HCT116 (cell line): ENCODE results near the gene B3GALT6. TPM values are rescaled to one million over a fixed set of nuclear protein-coding genes. Genes with fewer than 3 reads are reported as not detected.

Source experiments
- ATAC-seq: fragments of 200-7000 bp; cut with Tn5 transposase; 2 replicates; pipeline ENCODE4 v1.9.1; 2020; ENCODE audit warnings: mild to moderate bottlenecking, moderate library complexity
- BruUV-seq: library from RNA; stranded (reverse); fragments of 400-500 nt; replicated peaks from 2 replicates; lab custom pipeline; 2021; lab: Mats Ljungman, UMichigan
- CTCF ChIA-PET: fragments of 300-600 bp; sonication (Branson Sonifier 250); formaldehyde crosslinking; loops from one replicate; lab custom pipeline; 2021; ENCODE audit warnings: antibody characterized with exemption; lab: Charles Lee
- POLR2A ChIA-PET: fragments of 300-600, 350-600 bp; sonication (Branson Sonifier 250); formaldehyde crosslinking; loops from one replicate; lab custom pipeline; 2021; ENCODE audit warnings: antibody characterized with exemption; lab: Charles Lee
- RAD21 ChIA-PET, 2 experiments: fragments of 300-600 bp; sonication (Branson Sonifier 250); formaldehyde crosslinking; loops; one replicate each; lab custom pipeline; 2023; ENCODE audit warnings: low total read pairs in 2 of 2; ENCODE audit not compliant: uncharacterized antibody in 2 of 2, unreplicated experiment in 2 of 2, low non-redundant PET in 1 of 2; lab: Charles Lee
- DNase-seq: peaks from one replicate; pipeline ENCODE4 v3.0.0-alpha.2; 2010; ENCODE audit warnings: low read depth, low spot score
- H2AFZ ChIP-seq: fragments of 200-600 bp; shearing (Covaris generic), sonication (generic); 2 replicates; pipeline ENCODE4 v1.6.1; 2017; ENCODE audit warnings: low read depth, mixed run types, mixed read lengths, antibody characterized with exemption, low read length; ENCODE audit not compliant: poor library complexity, severe bottlenecking
- H3K27ac ChIP-seq: 2 replicates; pipeline ENCODE4 v1.5.1; 2012; ENCODE audit warnings: low read depth, low read length
- H3K27me3 ChIP-seq: fragments of 200-600 bp; sonication (generic); 2 replicates; pipeline ENCODE4 v1.6.1; 2016; ENCODE audit warnings: mixed run types, low read length, mixed read lengths; ENCODE audit not compliant: insufficient read depth
- H3K36me3 ChIP-seq, 2 experiments: fragments of 200-500 bp in 1 of 2; fragments of 200-600 bp in 1 of 2; sonication (Bioruptor generic) in 1 of 2; sonication (generic) in 1 of 2; 2 replicates each; pipeline versions ENCODE4 v1.5.1 to v1.6.1; 2014 to 2016; ENCODE audit warnings: low read length in 2 of 2, inconsistent platforms in 1 of 2, mixed read lengths in 1 of 2, mixed run types in 1 of 2; ENCODE audit not compliant: insufficient read depth in 2 of 2, control insufficient read depth in 1 of 2
- H3K4me1 ChIP-seq, 2 experiments: fragments of 200-600 bp in 1 of 2; sonication (generic) in 1 of 2; 2 replicates each; pipeline versions ENCODE4 v1.5.1 to v1.6.1; 2012 to 2017; ENCODE audit warnings: low read length in 2 of 2, inconsistent platforms in 1 of 2, mild to moderate bottlenecking in 1 of 2, mixed read lengths in 1 of 2, mixed run types in 1 of 2, moderate library complexity in 1 of 2; ENCODE audit not compliant: insufficient read depth in 2 of 2, control insufficient read depth in 1 of 2
- H3K4me2 ChIP-seq: fragments of 200-600 bp; sonication (generic); 2 replicates; pipeline ENCODE4 v1.6.1; 2017; ENCODE audit warnings: mixed run types, low read length, mixed read lengths
- H3K4me3 ChIP-seq, 2 experiments: fragments of 200-600 bp in 1 of 2; sonication (generic) in 1 of 2; replicated peaks in 1 of 2; 2 replicates each; pipeline ENCODE4 v1.5.1; 2011 to 2016; ENCODE audit warnings: low read length in 2 of 2, control low read depth in 1 of 2, low read depth in 1 of 2, mild to moderate bottlenecking in 1 of 2, mixed read lengths in 1 of 2, mixed run types in 1 of 2
- H3K79me2 ChIP-seq: fragments of 200-600 bp; sonication (generic); 2 replicates; pipeline ENCODE4 v1.6.1; 2017; ENCODE audit warnings: mild to moderate bottlenecking, mixed run types, low read length, moderate library complexity, mixed read lengths; ENCODE audit not compliant: insufficient read depth
- H3K9ac ChIP-seq: fragments of 200-600 bp; sonication (generic); 2 replicates; pipeline ENCODE4 v1.6.1; 2016; ENCODE audit warnings: low read length, mixed read lengths
- H3K9me2 ChIP-seq: fragments of 200-600 bp; sonication (generic), shearing (Covaris generic); 2 replicates; pipeline ENCODE4 v1.6.1; 2017; ENCODE audit warnings: mixed run types, mild to moderate bottlenecking, moderate library complexity; ENCODE audit not compliant: insufficient read depth
- H3K9me3 ChIP-seq, 2 experiments: fragments of 200-500 bp in 1 of 2; fragments of 200-600 bp in 1 of 2; sonication (Bioruptor generic) in 1 of 2; sonication (generic) in 1 of 2; 2 replicates each; pipeline ENCODE4 v1.6.1; 2014 to 2017; ENCODE audit warnings: low read length in 2 of 2, mixed read lengths in 2 of 2, inconsistent platforms in 1 of 2, low read depth in 1 of 2, mild to moderate bottlenecking in 1 of 2, mixed run types in 1 of 2, moderate library complexity in 1 of 2; ENCODE audit not compliant: control insufficient read depth in 1 of 2, insufficient read depth in 1 of 2
- H4K20me1 ChIP-seq: fragments of 200-600 bp; sonication (generic), shearing (Covaris generic); 2 replicates; pipeline ENCODE4 v1.6.1; 2017; ENCODE audit warnings: mixed run types, mild to moderate bottlenecking, moderate library complexity; ENCODE audit not compliant: insufficient read depth
- SIN3A ChIP-seq: IDR thresholded peaks from 2 replicates; pipeline ENCODE4 v1.6.1; 2012; ENCODE audit warnings: low read depth
- SRF ChIP-seq: IDR thresholded peaks from 2 replicates; pipeline ENCODE4 v1.6.1; 2012; ENCODE audit warnings: low read depth
- YY1 ChIP-seq: IDR thresholded peaks from 2 replicates; pipeline ENCODE4 v1.6.1; 2011; ENCODE audit warnings: low read length, low read depth, moderate library complexity, mild to moderate bottlenecking; ENCODE audit not compliant: insufficient replicate concordance; ENCODE audit errors: extremely low read depth
- ZNF274 ChIP-seq: fragments of 200-500 bp; sonication (Bioruptor generic); IDR thresholded peaks from 2 replicates; pipeline ENCODE4 v1.6.1; 2014; ENCODE audit warnings: mild to moderate bottlenecking, low read depth, low read length, inconsistent platforms
- intact Hi-C: fragments of 100-400 bp; cut with micrococcal nuclease; formaldehyde crosslinking; loops from 2 replicates; pipeline ENCODE4 v1.10.0; 2022
- total RNA-seq: library from RNA; stranded (reverse); gene quantifications from one replicate; pipeline ENCODE4 v1.2.1, GENCODE V29; 2021; ENCODE audit not compliant: unreplicated experiment

The B3GALT6 gene
- total RNA-seq, 1 experiment from 2014 or later: 16.3 TPM

DNA sequence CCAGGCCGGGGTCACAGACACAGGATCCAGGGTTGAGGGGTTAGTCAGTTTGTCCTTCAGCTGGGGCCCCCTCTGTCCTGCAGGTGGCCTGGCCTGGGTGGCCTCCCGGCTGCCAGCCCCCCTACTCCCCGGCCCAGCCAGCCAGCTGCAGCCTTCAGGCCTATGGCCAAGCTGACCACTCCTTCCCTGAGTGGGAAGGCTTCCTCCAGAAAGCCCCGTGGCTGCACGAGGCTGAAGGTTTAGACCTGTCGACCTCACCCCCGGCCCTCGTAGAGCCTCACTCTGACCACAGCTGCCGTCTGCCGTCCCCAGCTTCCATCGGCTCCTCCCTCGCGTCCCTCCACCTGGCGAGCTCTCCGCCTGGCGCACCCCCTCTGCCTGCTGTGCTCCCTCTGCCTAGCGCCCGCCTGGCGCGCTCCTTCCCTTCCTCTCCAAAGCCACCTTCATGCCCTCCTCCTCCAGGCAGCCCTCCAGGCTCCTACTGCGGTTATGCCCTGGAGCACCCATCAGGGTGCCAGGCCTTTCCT, 48.8 kb upstream of the B3GALT6 start:
- Histone ChIP-seq H4K20me1 (no peaks in the 10 kb centered on the region), H3K9me3 (no peaks in the 10 kb centered on the region), H3K4me3 (no peak overlapping the region), H3K36me3 (no peaks in the 10 kb centered on the region), H3K79me2 (no peaks in the 10 kb centered on the region), H3K9me2 (no peaks in the 10 kb centered on the region), H3K27ac (no peak overlapping the region), H3K4me2 (no peak overlapping the region)
- ChIA-PET POLR2A (no interaction called here), RAD21 (no interaction called here)
- ATAC-seq (no peak), DNase-seq (no peak)
- no TSS peak for BruUV-seq
- intact Hi-C loops: no loop called here
- TF ChIP-seq SIN3A (no peak), YY1 (no peak), ZNF274 (no peak)
- TF ChIP-seq, all 23 proteins: peak for 0
- Histone ChIP-seq H3K9ac (no peak overlapping the region), H2AFZ (no peak overlapping the region), H3K27me3 (no peaks in the 10 kb centered on the region), H3K4me1 (peaks cover 0 to 13% of the 10 kb centered on the region in 2 experiments; a peak in 2 of 4 replicates)
- CTCF ChIA-PET: no interaction called here

DNA sequence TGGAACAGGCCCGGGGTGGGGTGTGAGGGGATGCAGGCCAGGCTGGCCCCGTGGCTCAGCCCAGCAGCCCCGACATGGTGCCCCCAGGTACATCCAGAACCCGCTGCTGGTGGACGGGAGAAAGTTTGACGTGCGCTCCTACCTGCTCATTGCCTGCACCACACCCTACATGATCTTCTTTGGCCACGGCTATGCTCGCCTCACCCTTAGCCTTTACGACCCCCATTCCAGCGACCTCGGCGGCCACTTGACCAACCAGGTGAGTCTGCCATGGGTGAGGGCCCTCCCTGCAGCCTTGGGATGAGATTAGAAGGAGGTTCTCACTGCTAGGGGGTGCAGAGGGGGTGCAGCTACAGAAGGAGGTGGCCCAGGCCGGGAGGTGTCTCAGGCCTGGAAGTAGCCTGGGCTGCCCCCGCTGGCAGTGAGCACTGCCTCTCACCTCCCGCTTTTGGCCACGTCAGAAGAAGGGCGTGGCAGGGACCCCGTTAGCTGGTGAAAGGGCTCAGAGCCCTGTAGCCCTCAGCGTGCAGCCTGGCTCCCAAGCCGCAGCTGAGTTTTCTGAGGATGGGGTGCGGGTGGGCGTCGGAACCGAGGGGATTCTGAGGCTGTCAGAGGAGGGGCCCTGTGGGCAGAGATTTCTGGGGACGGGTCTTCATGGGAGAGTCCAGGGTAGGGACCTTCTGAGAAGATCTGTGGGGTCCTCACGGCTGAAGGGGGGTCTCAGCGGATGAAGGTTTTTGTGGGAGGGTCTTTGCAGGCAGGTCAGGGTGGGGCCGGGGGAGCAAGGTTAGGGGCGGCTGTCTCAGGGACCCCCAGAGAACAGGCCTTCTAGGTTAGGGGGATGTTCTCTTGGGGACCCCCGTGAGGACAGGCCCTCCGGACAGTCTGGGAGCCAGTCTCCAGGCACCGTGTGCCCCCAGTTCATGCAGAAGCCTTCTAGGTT, 47.9 kb upstream of the B3GALT6 start:
- Histone ChIP-seq H3K9ac (no peak overlapping the region), H2AFZ (no peak overlapping the region), H3K4me2 (no peak overlapping the region), H3K9me2 (no peaks in the 10 kb centered on the region), H3K27ac (no peak overlapping the region), H3K4me1 (peaks cover 0 to 13% of the 10 kb centered on the region in 2 experiments; a peak in 2 of 4 replicates), H4K20me1 (no peaks in the 10 kb centered on the region), H3K27me3 (no peaks in the 10 kb centered on the region), H3K4me3 (no peak overlapping the region), H3K36me3 (no peaks in the 10 kb centered on the region), H3K79me2 (no peaks in the 10 kb centered on the region), H3K9me3 (no peaks in the 10 kb centered on the region)
- TF ChIP-seq SRF: no peak
- no peak for TF ChIP-seq YY1
- POLR2A ChIA-PET: no interaction called here
- ATAC-seq (no peak), DNase-seq (no peak)
- CTCF ChIA-PET: no interaction called here
- RAD21 ChIA-PET: no interaction called here
- intact Hi-C loops: no loop called here
- no TSS peak for BruUV-seq
